SHP77 (cell line): ENCODE results near the gene MEGF11.

Experiments used
- DNase-seq, 2 experiments: peaks; one replicate each; lab custom pipeline; 2025; lab: John Stamatoyannopoulos, UW

MEGF11 gene

DNA sequence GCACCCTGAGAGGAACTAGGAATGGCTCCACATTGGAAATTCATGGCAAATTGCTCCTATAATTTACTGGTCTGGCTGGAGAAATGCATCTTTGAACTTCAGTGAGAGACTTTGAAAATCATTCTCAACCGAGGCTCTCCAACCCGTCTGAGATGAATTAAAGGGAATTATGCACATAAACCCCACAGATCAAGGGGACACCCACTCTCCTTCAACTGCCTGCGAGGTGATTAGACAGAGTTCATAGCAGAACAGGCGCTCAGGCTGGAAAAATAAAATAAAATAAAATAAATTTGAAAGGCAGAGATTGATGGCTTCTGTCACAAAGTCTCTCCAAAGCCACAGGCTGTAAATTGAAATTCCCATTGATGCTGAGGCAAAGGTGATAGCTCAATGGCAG is 37.7 kb downstream of the MEGF11 start:
- DNase-seq = no peak

GRCh38 chr15:66214246-66214645 is 39.3 kb downstream of the MEGF11 start:
- peak in 1 of 2 experiments; percentile 9 for DNase-seq

DNA sequence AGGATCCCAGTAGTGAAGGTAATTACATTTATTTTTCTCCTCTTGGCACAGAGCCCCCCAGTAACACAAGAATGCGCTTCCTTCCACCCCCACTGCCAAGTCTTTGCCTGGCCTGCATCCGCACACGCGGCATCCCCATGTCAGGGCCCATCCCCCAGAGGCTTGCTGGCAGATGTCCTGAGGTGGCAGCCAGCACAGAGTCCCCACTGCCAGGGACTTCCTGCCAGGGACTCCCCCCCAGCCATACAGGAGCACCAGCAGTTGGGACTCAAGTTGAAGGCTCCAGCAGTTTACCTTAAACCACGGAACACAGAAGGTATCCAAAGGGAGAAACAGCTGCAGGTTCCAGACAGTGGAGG is 41.0 kb downstream of the MEGF11 start:
- no peak for DNase-seq

DNA sequence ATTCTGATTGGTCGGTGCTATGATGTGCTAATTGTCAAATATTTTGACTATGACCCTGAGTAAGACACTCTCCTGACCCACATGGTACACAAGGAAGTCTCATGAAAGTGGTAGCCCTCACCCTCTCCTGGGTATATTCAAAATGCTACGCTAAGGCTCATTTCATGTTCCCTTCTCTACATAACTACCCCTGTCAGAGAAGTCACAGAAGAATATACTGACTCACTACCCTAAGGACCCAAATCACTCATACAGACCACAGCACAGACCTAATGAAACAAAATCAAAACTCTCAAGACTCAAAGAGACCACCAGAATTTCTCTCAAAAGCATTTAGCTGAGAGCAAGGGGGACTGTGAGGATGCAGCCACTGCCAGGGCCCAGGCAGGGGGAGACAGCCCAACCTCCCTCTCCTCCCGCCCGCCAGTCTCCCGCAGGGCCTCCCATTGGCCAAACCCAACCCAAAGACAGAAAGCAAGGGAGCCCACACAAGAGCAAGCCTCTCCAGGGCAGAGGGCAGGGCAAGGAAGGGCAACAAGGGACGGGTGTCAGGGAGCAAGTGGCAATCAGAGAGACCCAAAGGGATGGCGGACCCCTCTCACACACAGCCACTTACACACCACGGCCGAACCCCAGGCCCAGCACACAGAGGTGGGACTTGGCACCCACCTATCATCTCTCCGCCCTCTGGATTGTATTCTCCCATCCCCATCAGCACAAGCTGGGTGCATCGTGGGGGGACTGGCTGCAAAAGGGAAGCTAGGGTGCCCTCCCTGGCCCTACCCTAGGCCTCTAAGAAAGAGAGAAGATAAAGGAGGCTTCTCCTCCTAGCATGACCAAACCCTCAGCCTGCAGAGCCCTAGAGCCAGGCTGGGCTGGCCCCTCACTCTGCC is 41.6 kb downstream of the MEGF11 start:
- DNase-seq = no peak

DNA sequence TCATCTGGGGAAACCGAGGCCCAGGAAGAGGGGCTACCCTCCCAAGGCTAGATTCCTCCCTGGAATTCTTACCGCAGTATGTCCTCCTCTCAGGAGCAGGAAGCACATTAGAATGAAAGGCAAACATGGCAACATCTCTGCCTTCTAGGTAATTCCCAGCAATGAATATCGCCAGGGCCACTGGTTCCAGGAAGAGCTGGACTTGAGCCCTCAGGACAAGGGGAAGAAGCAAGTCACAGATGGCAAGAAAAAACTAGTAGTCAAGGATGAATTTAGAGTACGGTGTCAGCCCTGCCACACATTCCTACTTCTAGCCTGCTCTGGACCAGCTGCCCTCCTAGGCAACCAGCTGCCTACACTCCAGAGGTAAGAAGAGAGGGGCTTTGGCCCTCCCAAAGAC is 42.9 kb downstream of the MEGF11 start:
- DNase-seq = no peak

DNA sequence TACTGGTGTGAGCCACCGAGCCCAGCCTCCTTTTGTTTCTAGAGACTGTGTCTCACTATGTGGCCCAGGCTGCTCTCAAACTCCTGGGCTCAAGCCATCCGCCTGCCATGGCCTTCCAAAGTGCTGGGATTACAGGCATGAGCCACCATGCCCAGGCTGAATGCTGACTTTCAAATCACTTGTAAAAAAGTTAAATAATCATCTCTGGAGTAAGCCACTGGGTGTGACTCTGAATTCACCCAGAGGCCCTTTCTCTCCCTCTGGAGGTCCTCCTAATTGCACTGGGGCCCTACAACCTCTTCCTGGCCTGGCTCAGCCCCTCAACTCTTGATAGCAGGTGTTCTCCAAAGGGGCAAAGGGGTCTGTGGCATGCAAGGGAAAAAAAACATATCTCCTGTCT is 54.8 kb downstream of the MEGF11 start:
- no peak for DNase-seq

GRCh38 chr15:66196602-66197001 is 56.9 kb downstream of the MEGF11 start:
- no peak for DNase-seq

DNA sequence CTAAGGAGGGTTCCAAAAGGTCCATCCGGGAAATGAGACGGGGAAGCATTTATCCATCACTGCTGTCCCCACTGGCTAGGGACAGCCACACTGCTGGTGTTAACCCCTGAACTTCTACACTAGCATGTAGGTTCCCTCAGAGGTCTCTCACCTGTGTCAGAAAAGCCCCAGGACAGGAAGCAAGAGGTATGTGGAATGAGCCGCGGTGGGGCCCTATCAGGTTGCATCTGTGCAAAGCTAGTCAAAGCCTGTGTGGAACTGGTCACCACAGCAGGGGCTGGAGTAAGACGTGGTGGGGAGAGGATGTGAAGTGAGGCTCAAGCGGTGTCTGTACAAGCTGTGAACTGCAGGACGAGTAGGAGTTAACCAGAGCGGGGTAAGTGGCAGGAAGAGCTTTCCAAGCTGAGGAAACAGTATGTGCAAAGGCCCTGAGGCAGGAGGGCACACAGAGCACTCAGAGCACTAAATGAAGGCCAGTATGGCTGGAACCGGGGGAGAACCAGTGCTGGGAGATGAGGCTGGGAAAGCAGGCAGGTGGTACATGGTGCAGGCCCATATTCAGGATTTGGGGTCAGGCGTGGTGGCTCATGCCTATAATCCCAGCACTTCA is 57.8 kb downstream of the MEGF11 start:
- DNase-seq = no peak

DNA sequence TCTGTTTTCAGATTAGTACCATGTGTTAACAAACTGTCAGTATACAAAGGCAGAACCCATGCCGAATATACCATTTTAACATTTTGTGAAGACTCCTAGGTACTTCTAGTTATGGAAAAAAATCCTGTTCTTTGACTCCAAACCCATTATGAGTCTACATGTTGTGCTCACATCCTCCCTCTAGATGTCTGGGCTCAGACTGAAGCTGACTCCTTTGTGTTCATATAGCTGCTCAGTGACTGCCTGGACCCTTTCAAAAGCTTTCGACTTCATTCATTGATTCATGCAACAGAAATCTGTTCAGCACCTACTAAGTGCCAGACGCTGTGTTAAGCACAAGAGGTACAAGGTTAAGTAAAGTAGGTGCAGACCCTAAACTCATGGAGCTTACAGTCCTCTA is 60.5 kb downstream of the MEGF11 start:
- no peak for DNase-seq

GRCh38 chr15:66190746-66191145 is 62.8 kb downstream of the MEGF11 start:
- DNase-seq = no peak

- no peak for DNase-seq
Observed at GRCh38 chr15:66189291-66189690, 64.3 kb downstream of the MEGF11 start.

- DNase-seq = peak in 1 of 2 experiments; percentile 47
Observed at GRCh38 chr15:66188464-66188863, 65.1 kb downstream of the MEGF11 start.

GRCh38 chr15:66187271-66187670 is 66.3 kb downstream of the MEGF11 start:
- DNase-seq = no peak

DNA sequence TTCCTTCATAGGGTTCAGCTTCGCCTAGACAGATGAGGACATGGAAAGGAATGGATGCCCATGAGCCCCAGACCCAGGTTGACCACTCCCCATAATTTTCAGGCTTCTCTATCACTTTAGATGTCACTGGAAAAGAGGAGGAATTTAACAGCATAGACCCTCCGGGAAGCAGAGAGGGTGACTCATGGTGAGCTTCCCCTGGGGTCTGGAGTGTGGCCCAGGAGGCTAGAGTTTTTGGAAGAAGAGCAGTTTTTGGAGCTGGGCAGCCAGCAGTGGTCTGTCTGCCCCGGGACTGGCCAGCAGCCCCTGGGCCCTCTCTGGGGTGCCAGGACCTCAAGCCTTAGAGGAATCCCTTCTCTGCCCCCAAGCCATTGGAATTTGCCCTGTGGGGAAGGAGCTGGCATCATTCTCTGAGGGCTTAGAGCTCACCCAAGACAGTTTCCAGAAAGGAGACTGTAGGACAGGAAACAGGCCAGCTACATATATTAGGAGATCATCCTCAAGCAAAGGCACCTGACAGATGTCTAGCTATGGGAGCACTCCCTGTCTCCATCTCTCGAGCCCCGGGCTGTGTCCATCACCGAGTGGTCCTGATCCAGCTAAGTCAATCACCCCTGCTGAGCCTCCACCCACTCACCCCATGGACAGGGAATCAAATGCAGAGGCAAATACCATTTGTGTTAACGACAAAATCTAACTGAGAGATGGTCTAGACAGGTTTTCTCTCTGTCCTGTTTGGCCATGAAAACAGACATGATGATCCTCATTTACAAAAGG is 67.3 kb downstream of the MEGF11 start:
- DNase-seq = no peak

GRCh38 chr15:66184936-66185790 is 68.4 kb downstream of the MEGF11 start:
- DNase-seq = no peak

- DNase-seq = no peak
Observed at GRCh38 chr15:66184492-66184891, 69.1 kb downstream of the MEGF11 start.

DNA sequence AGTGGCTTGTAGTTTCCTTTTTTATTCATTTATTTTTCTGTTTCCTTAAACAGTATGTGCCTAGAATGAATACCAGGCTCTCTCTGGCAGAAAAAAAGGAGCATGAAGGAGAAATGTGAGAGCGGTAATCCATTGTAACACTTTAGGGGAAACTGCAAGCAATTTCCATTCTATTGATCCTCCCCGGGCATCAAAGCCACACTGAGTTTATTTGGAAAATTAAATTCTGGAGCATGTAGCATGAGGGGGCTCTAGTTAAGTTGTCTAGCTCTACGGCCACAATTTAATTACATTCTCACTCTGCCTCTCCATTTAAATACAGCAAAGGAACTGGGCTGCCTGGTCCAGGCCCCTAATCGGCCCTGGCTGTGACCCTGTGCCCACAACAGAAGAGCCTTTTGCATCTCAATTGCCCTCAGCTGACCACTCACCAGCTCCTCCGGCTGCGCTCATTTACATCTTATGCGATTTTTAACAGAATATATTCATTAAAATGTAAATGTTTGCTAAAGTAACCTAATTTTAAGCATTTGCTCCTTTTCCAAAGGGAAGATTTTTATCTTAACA is 72.9 kb downstream of the MEGF11 start:
- DNase-seq = no peak

GRCh38 chr15:66178531-66178910 is 75.0 kb downstream of the MEGF11 start:
- DNase-seq = no peak

GRCh38 chr15:66172324-66172980 is 81.1 kb downstream of the MEGF11 start:
- no peak for DNase-seq

DNA sequence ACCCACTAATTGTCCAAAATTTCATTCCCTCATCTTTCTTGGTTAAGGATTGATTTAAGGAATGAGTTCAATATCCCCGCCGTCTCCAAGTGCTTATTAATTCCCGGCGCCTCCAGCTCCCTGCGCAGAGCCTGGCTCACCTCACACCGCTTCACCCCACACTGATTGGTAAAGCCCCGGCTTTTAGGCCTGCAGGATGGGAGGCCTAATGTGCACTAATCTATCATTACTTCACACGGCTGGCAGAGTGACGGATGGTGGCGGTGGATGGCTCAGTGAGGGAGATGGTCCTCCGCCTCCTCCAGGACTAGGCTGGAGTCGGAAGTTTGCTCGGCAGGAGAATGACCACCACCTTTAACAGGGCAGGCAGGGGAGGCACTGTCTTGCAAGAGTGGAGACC is 81.7 kb downstream of the MEGF11 start:
- no peak for DNase-seq

- DNase-seq = no peak
Observed at GRCh38 chr15:66170716-66171115, 82.8 kb downstream of the MEGF11 start.
